ENCODE measurements around the gene MGAT3.

MGAT3 gene

GRCh38 chr22:39429186-39429585, 27.6 kb upstream of the MGAT3 start:
- no peak for DNase-seq (ENCODE audit: low read depth in 3 of 3)

- no peak for DNase-seq (ENCODE audit: low read depth in 3 of 3)
These were observed 26.8 kb upstream of the MGAT3 start for GRCh38 chr22:39429916-39430575.

- DNase-seq (ENCODE audit: low read depth in 3 of 3) = no peak
These were observed 26.1 kb upstream of the MGAT3 start for GRCh38 chr22:39430576-39431150.

GRCh38 chr22:39431216-39431801, 25.5 kb upstream of the MGAT3 start:
- no peak for DNase-seq (ENCODE audit: low read depth in 3 of 3)

GRCh38 chr22:39431821-39432251, 25.0 kb upstream of the MGAT3 start:
- no peak for DNase-seq (ENCODE audit: low read depth in 3 of 3)

- no peak for DNase-seq (ENCODE audit: low read depth in 3 of 3)
These were observed 24.4 kb upstream of the MGAT3 start for GRCh38 chr22:39432361-39432811.

GRCh38 chr22:39433476-39434242, 23.2 kb upstream of the MGAT3 start:
- no peak for DNase-seq (ENCODE audit: low read depth in 3 of 3)

- DNase-seq (ENCODE audit: low read depth in 3 of 3) = no peak
These were observed 22.6 kb upstream of the MGAT3 start for GRCh38 chr22:39434243-39434653.

GRCh38 chr22:39434721-39435120, 22.1 kb upstream of the MGAT3 start:
- no peak for DNase-seq (ENCODE audit: low read depth in 3 of 3)

- no peak for DNase-seq (ENCODE audit: low read depth in 3 of 3)
These were observed 21.2 kb upstream of the MGAT3 start for GRCh38 chr22:39435616-39436015.

- DNase-seq (ENCODE audit: low read depth in 3 of 3) = no peak
These were observed 18.8 kb upstream of the MGAT3 start for GRCh38 chr22:39437791-39438704.

- no peak for DNase-seq (ENCODE audit: low read depth in 3 of 3)
These were observed 17.6 kb upstream of the MGAT3 start for GRCh38 chr22:39439170-39439569.

GRCh38 chr22:39443398-39443797, 13.4 kb upstream of the MGAT3 start:
- no peak for DNase-seq (ENCODE audit: low read depth in 3 of 3)

GRCh38 chr22:39444247-39444800, 12.5 kb upstream of the MGAT3 start:
- DNase-seq (ENCODE audit: low read depth in 3 of 3) = no peak

GRCh38 chr22:39444937-39445465, 11.8 kb upstream of the MGAT3 start:
- DNase-seq (ENCODE audit: low read depth in 3 of 3) = no peak

- DNase-seq (ENCODE audit: low read depth in 3 of 3) = no peak
These were observed 11.1 kb upstream of the MGAT3 start for GRCh38 chr22:39445678-39446077.

GRCh38 chr22:39446239-39446721, 10.5 kb upstream of the MGAT3 start:
- no peak for DNase-seq (ENCODE audit: low read depth in 3 of 3)

- no peak for DNase-seq (ENCODE audit: low read depth in 3 of 3)
These were observed 8.4 kb upstream of the MGAT3 start for GRCh38 chr22:39448205-39449054.

- DNase-seq (ENCODE audit: low read depth in 3 of 3) = no peak
These were observed 7.1 kb upstream of the MGAT3 start for GRCh38 chr22:39449708-39450107.

Measured in stimulated activated CD4-positive, alpha-beta T cell treated with anti-CD3 and anti-CD28 coated beads, TNF-alpha, amount 100 ng/mL, for 4 hours (primary cell).